ENCODE measurements around the gene RRM2.

RRM2 gene

DNA sequence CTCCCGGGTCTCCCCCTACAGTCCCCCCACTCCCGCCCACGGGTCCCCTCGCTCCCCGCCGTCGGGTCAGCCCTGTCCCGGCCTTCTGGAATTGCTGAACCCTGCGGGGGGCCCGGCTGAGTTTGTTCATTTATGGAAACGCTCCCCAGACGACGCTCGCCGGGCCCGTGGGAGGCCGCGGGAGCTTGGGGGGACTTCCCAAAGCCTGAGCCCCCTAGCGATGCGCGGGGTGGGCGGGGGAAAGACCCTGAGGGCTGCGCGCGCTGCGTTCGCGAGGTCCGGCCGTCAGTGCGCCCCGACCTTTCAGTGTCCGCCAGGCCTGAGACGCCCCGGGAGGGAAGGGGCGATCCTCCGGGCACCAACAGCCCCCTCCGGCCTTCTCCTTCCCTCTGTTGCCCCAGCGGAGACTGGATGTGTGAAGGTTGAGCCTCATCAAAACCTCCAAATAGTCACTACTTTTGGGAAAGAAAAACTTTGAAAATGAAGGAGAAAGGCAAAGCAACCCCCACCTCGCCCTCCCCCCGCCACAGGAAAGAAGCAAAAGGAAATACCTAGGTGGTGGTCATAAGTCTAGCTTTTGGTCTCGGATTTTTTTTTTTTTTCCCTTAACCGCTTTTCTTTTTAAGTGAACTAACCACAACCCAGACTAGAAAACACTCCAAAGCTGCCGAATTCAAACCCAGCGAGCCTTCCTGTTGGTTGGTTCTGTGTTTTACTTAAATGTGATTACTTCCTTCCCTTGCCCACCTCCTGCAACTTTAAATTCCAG lies 41.8 kb upstream of the RRM2 start:
- peaks cover 49% of the 10 kb centered on the region for H3K27me3 ChIP-seq (ENCODE audit: control insufficient read depth, insufficient read depth, low read length)
- no peaks in the 10 kb centered on the region for H3K9me3 ChIP-seq (ENCODE audit: control insufficient read depth, insufficient read depth, low read length)
- no peak overlapping the region for H3K9ac ChIP-seq (ENCODE audit: low read depth, low read length)
- H3K4me1 ChIP-seq (ENCODE audit: control insufficient read depth, insufficient read depth, low read length): peaks cover 7% of the 10 kb centered on the region; the same call in 1 of the 2 replicates
- no peak overlapping the region for H3K27ac ChIP-seq (ENCODE audit: low read depth, low read length)
- H3K36me3 ChIP-seq (ENCODE audit: control insufficient read depth, insufficient read depth, low read length): no peaks in the 10 kb centered on the region
- H3K4me3 ChIP-seq (ENCODE audit: low read depth, low read length): peak overlapping the region; percentile 49

- Histone ChIP-seq H3K27me3 (ENCODE audit: control insufficient read depth, insufficient read depth, low read length) (peaks cover 30% of the 10 kb centered on the region), H3K4me1 (ENCODE audit: control insufficient read depth, insufficient read depth, low read length) (peaks cover 7% of the 10 kb centered on the region; the same call in 1 of the 2 replicates), H3K9ac (ENCODE audit: low read depth, low read length) (no peak overlapping the region)
These were observed 39.5 kb upstream of the RRM2 start for GRCh38 chr2:10083046-10083445.

DNA sequence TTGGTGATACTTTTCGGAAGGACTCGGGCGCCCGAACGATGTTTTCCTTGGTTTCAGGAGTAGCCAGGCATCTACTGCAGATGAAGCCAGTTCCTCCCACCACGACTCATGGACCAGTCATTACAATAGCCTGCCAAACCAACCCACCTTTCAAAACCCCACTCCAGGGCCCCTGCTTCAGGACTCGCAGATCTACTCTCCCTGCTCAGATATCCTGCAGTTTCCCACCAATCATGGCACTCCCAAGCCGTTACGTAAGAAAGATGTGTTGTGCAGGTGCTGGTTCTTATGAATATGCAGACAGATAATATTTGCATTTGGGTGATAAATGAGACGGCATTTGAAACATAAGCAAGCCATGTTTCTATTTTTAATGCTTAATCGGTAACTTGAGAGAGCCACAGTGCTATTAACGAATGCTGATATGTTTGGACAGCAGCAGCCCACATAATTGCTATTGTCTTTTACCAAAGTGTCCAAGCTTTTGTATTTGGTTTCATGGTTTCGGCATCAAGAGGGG lies 38.8 kb upstream of the RRM2 start:
- H3K9me3 ChIP-seq (ENCODE audit: control insufficient read depth, insufficient read depth, low read length): no peaks in the 10 kb centered on the region
- no peaks in the 10 kb centered on the region for H3K36me3 ChIP-seq (ENCODE audit: control insufficient read depth, insufficient read depth, low read length)

More at GRCh38 chr2:10083046-10083445, 39.5 kb upstream of the RRM2 start:
- Histone ChIP-seq H3K9me3 (ENCODE audit: control insufficient read depth, insufficient read depth, low read length) (no peaks in the 10 kb centered on the region), H3K4me3 (ENCODE audit: low read depth, low read length) (no peak overlapping the region), H3K27ac (ENCODE audit: low read depth, low read length) (no peak overlapping the region), H3K36me3 (ENCODE audit: control insufficient read depth, insufficient read depth, low read length) (no peaks in the 10 kb centered on the region)

DNA sequence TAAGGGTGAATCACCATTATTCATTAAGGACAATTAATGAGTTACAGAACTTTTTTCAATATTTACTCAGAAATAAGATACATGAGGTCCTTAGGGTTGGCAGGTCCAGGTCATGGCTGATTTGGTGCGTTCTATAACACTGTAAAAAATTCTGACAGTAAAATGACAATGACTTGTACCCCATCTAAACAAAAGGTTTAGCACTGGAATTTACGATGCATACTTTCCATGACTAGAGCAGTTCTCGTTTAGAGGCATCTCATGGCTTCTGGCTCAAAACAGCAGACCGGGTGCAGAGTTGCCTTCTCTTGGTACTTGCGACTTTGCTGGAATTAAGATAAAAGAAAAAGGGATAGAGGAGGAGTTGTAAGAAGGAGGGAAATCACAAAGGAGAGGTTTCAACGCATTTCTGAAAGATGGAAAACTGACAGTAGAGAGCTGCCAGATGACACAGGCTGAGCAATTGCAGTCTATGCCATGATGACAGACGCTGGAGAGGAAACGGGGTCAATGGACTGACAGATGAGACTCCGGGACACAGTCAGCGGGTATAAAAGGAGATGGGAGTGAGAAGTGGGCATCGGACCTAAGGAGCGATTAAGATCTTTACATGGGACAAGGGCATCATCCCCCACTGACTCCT lies 38.2 kb upstream of the RRM2 start:
- Histone ChIP-seq H3K9me3 (ENCODE audit: control insufficient read depth, insufficient read depth, low read length) (no peaks in the 10 kb centered on the region), H3K4me3 (ENCODE audit: low read depth, low read length) (no peak overlapping the region), H3K4me1 (ENCODE audit: control insufficient read depth, insufficient read depth, low read length) (peaks cover under 1% of the 10 kb centered on the region; the same call in 1 of the 2 replicates), H3K36me3 (ENCODE audit: control insufficient read depth, insufficient read depth, low read length) (no peaks in the 10 kb centered on the region), H3K27me3 (ENCODE audit: control insufficient read depth, insufficient read depth, low read length) (peaks cover 17% of the 10 kb centered on the region), H3K9ac (ENCODE audit: low read depth, low read length) (no peak overlapping the region), H3K27ac (ENCODE audit: low read depth, low read length) (no peak overlapping the region)

More for the DNA sequence above, 38.8 kb upstream of the RRM2 start:
- Histone ChIP-seq H3K9ac (ENCODE audit: low read depth, low read length) (no peak overlapping the region), H3K27me3 (ENCODE audit: control insufficient read depth, insufficient read depth, low read length) (peaks cover 23% of the 10 kb centered on the region), H3K4me3 (ENCODE audit: low read depth, low read length) (no peak overlapping the region), H3K27ac (ENCODE audit: low read depth, low read length) (no peak overlapping the region), H3K4me1 (ENCODE audit: control insufficient read depth, insufficient read depth, low read length) (peaks cover 4% of the 10 kb centered on the region; the same call in 1 of the 2 replicates)

DNA sequence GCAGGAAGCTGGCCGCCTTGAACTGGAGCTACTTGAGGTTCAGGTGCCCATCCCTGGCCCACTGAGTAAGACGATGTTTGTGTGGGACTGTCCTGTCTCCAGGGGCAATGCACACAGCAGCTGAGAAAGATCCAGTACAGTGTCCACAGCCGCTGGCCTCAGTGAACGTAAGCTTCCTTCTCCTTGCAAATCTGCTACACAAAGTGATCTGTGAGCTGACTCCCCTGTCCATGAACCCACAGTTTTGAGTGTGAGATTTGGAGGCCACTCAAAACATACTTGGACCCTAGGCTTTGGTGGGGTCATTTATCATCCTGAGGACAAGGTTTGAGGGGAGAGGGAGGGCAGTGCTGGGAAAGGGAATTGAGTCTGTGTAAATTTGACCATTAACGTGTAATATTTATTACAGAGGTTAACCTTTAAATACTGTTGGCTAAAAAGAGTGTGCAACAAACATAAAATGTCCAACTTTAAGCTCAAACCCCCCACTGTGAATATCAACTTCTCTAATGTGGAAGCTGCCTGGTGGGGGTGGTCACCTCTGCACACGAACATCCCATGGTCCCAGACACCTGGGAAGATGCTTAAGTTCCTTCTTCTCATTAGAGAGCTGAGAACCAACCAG lies 37.4 kb upstream of the RRM2 start:
- no peaks in the 10 kb centered on the region for H3K9me3 ChIP-seq (ENCODE audit: control insufficient read depth, insufficient read depth, low read length)
- H3K27ac ChIP-seq (ENCODE audit: low read depth, low read length): no peak overlapping the region
- no peak overlapping the region for H3K4me3 ChIP-seq (ENCODE audit: low read depth, low read length)
- no peak overlapping the region for H3K9ac ChIP-seq (ENCODE audit: low read depth, low read length)
- no peaks in the 10 kb centered on the region for H3K36me3 ChIP-seq (ENCODE audit: control insufficient read depth, insufficient read depth, low read length)
- peaks cover 3% of the 10 kb centered on the region; the same call in 1 of the 2 replicates for H3K4me1 ChIP-seq (ENCODE audit: control insufficient read depth, insufficient read depth, low read length)
- peaks cover 16% of the 10 kb centered on the region for H3K27me3 ChIP-seq (ENCODE audit: control insufficient read depth, insufficient read depth, low read length)

DNA sequence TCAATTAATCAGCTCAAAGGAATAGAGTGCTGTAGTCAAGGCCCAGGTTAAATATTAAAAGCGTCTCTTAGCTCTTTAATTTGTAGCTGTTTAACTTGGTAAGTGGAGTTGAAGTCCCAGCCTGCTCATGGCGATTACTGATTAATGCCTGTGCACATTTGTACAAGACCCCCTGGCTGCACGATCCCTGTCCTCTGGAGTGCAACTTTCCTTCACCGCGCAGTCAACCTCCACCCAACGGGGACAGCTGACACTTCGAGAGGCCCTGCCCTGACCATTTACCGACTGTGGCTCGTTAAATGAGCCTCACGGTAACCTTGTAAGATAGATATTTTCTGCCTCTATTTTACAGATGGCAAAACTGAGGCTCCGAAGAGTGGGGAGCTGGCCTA lies 36.9 kb upstream of the RRM2 start:
- no peak overlapping the region for H3K27ac ChIP-seq (ENCODE audit: low read depth, low read length)
- no peak overlapping the region for H3K4me3 ChIP-seq (ENCODE audit: low read depth, low read length)
- H3K9me3 ChIP-seq (ENCODE audit: control insufficient read depth, insufficient read depth, low read length): no peaks in the 10 kb centered on the region
- no peak overlapping the region for H3K9ac ChIP-seq (ENCODE audit: low read depth, low read length)
- H3K27me3 ChIP-seq (ENCODE audit: control insufficient read depth, insufficient read depth, low read length): peaks cover 12% of the 10 kb centered on the region
- no peaks in the 10 kb centered on the region for H3K36me3 ChIP-seq (ENCODE audit: control insufficient read depth, insufficient read depth, low read length)
- peaks cover 3% of the 10 kb centered on the region; the same call in 1 of the 2 replicates for H3K4me1 ChIP-seq (ENCODE audit: control insufficient read depth, insufficient read depth, low read length)

- 0 out of 2 replicates have a peak, but pooled peaks cover 3% of the 10 kb centered on the region for H3K4me1 ChIP-seq (ENCODE audit: control insufficient read depth, insufficient read depth, low read length)
These were observed 35.6 kb upstream of the RRM2 start for GRCh38 chr2:10086950-10087349.

DNA sequence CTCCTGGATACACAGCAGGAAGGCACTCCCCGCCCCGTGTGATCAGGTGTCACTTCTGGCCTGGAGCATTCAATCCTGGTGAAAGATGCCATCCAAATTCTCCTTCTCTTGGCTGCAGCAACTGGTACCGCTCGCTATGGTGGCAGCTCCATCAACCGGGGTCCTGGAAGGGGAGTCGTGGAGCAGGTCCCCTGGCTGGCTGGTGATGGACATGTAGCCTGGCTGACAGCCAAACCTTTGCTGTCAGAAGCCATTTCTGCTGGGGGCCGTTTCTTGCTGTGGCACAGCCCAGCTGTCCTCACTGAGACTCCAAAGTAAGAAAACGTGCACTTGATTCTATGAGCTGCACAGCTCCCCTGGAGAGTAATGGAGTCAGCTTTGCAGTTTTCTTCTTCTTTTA lies 35.2 kb upstream of the RRM2 start:
- H3K9me3 ChIP-seq (ENCODE audit: control insufficient read depth, insufficient read depth, low read length): no peaks in the 10 kb centered on the region
- H3K9ac ChIP-seq (ENCODE audit: low read depth, low read length): no peak overlapping the region
- 0 out of 2 replicates have a peak, but pooled peaks cover 3% of the 10 kb centered on the region for H3K4me1 ChIP-seq (ENCODE audit: control insufficient read depth, insufficient read depth, low read length)
- no peaks in the 10 kb centered on the region for H3K36me3 ChIP-seq (ENCODE audit: control insufficient read depth, insufficient read depth, low read length)
- H3K27me3 ChIP-seq (ENCODE audit: control insufficient read depth, insufficient read depth, low read length): peaks cover 5% of the 10 kb centered on the region; the same call in 1 of the 2 replicates
- H3K4me3 ChIP-seq (ENCODE audit: low read depth, low read length): no peak overlapping the region
- H3K27ac ChIP-seq (ENCODE audit: low read depth, low read length): no peak overlapping the region

More at GRCh38 chr2:10086950-10087349, 35.6 kb upstream of the RRM2 start:
- Histone ChIP-seq H3K27ac (ENCODE audit: low read depth, low read length) (no peak overlapping the region), H3K27me3 (ENCODE audit: control insufficient read depth, insufficient read depth, low read length) (peaks cover 5% of the 10 kb centered on the region; the same call in 1 of the 2 replicates), H3K36me3 (ENCODE audit: control insufficient read depth, insufficient read depth, low read length) (no peaks in the 10 kb centered on the region), H3K4me3 (ENCODE audit: low read depth, low read length) (no peak overlapping the region), H3K9me3 (ENCODE audit: control insufficient read depth, insufficient read depth, low read length) (no peaks in the 10 kb centered on the region), H3K9ac (ENCODE audit: low read depth, low read length) (no peak overlapping the region)

DNA sequence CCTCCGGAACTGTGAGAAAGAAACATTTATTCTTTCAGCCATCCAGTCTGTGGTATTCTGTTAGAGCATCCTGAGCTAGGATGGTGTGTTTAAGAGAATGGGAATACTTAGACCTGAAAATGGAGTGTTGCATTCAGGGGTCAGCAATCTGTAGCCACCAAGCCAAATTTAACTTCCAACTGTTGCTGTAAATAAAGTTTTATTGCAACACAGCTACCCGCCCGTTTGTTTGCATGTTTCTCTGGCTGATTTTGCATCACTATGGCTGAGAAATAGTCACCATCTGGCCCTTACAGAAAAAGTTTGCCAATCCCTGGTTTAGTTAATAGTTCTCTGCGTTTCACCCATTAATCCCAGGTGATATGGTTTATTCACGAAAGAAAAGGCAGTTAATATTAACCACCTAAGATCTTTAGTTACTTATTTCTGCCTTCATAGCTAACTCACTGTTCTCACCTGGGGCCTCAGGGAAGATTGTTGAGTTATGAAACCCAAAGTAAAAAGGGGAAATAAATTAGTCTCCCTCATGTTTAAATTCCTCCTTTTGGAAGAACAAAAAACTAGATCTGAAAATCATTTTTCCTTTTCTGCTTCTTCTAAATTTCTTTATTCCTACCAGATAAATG lies 32.9 kb upstream of the RRM2 start:
- 0 out of 2 replicates have a peak, but pooled peaks cover 3% of the 10 kb centered on the region for H3K4me1 ChIP-seq (ENCODE audit: control insufficient read depth, insufficient read depth, low read length)
- H3K27ac ChIP-seq (ENCODE audit: low read depth, low read length): no peak overlapping the region

GRCh38 chr2:10091182-10091888 lies 31.2 kb upstream of the RRM2 start:
- Histone ChIP-seq H3K27me3 (ENCODE audit: control insufficient read depth, insufficient read depth, low read length) (no peaks in the 10 kb centered on the region), H3K4me1 (ENCODE audit: control insufficient read depth, insufficient read depth, low read length) (0 out of 2 replicates have a peak, but pooled peaks cover 3% of the 10 kb centered on the region), H3K27ac (ENCODE audit: low read depth, low read length) (no peak overlapping the region), H3K9me3 (ENCODE audit: control insufficient read depth, insufficient read depth, low read length) (no peaks in the 10 kb centered on the region), H3K4me3 (ENCODE audit: low read depth, low read length) (no peak overlapping the region), H3K9ac (ENCODE audit: low read depth, low read length) (no peak overlapping the region), H3K36me3 (ENCODE audit: control insufficient read depth, insufficient read depth, low read length) (no peaks in the 10 kb centered on the region)

More for the DNA sequence above, 32.9 kb upstream of the RRM2 start:
- Histone ChIP-seq H3K27me3 (ENCODE audit: control insufficient read depth, insufficient read depth, low read length) (no peaks in the 10 kb centered on the region), H3K9me3 (ENCODE audit: control insufficient read depth, insufficient read depth, low read length) (no peaks in the 10 kb centered on the region), H3K36me3 (ENCODE audit: control insufficient read depth, insufficient read depth, low read length) (no peaks in the 10 kb centered on the region), H3K4me3 (ENCODE audit: low read depth, low read length) (no peak overlapping the region), H3K9ac (ENCODE audit: low read depth, low read length) (no peak overlapping the region)
